DMS 273 (cell line): ENCODE results near the gene FRAS1.
"Not testable (repeated sequence)": the region's sequence is repeated elsewhere in the genome, so short reads cannot be mapped to it uniquely, and the experiment has no call there.

Source experiments
- DNase-seq: peaks from one replicate; lab custom pipeline; 2025; ENCODE audit not compliant: unreplicated experiment; lab: John Stamatoyannopoulos, UW

The FRAS1 gene

GRCh38 chr4:78162342-78162741, 105.2 kb downstream of the FRAS1 start:
- DNase-seq = no peak

GRCh38 chr4:78162821-78163220, 105.7 kb downstream of the FRAS1 start:
- no peak for DNase-seq

DNA sequence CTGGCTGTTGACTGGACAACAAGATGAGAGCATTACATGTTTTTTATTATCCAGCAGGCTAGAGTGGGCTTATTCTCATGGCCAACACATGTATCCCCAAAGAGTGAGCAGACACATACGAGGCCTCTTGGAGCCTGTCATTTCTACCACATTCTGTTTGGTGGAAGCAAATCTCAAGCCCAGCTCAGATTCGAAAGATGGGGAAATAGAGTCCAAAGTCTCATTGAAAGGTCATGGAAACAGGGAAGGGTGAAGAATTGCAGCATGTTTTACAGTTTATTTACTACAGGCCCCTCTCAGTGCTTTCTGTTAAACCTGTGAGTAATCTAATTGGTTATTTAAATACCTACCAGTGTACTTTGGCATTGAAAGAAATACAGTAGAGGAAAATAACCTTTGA, 108.6 kb downstream of the FRAS1 start:
- no peak for DNase-seq

- DNase-seq = no peak
Observed at GRCh38 chr4:78166622-78167021, 109.5 kb downstream of the FRAS1 start.

DNA sequence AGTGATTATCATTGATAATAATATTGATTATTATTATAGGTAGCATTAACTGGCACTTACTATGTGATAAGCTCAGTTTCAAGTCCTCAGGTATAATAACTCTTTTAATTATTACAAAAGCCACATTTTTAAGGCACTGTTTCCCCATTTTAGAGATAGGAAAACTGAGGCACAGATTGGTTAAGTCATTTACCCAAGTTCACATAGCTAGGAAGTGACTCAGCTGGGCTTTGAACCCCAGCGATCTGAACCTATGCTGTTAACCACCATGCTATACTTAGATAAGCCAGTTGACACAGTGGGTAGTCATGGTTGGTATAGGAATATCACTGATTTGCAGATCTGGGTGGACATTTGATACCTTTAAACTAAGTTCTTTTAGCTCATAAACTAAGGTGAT, 110.4 kb downstream of the FRAS1 start:
- no peak for DNase-seq

DNA sequence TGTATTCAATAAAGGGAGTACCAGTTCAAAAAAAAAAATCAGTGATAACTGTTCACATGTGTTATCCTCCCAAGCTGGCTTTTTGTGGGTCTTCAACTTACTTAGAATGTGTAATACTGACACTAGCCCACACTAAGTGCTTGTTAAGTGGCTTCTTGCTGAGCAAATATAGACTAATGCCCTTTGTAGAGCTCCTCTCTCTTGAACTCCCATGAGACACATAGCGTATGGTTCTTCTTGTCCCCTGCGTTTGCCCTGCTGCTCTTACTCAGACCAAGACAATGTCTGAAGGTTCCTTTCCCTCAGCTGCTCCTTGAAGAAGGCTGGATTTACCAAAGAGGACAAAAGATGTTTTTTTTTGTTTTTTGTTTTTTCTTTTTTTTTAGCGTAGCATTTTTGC, 110.9 kb downstream of the FRAS1 start:
- no peak for DNase-seq

- no peak for DNase-seq
Observed at GRCh38 chr4:78169728-78170127, 112.6 kb downstream of the FRAS1 start.

- peak; percentile 13 for DNase-seq
Observed at GRCh38 chr4:78171482-78171881, 114.4 kb downstream of the FRAS1 start.

- no peak for DNase-seq
Observed at GRCh38 chr4:78174891-78175290, 117.8 kb downstream of the FRAS1 start.

DNA sequence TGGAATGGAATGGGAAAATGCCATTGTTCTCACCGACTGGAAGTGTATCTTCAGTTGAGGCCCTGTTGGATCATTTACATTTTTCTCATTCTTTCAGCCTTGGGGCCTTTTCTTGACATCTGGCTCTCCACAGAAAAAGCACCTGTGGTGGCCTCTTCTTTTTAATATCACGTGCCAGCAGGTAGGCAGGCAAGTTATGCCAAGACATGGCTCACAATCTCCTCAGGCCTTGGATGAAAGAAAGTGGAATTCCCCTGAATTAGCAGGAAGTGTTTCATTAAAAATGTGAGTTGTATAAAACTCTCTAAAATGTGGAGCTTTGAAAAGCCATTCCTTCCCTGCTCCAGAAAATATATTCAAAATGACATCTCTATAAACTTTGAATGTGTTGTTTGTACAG, 122.1 kb downstream of the FRAS1 start:
- no peak for DNase-seq

- DNase-seq = not testable (repeated sequence)
Observed at GRCh38 chr4:78181681-78182234, 124.6 kb downstream of the FRAS1 start.

GRCh38 chr4:78184584-78184983, 127.5 kb downstream of the FRAS1 start:
- no peak for DNase-seq

DNA sequence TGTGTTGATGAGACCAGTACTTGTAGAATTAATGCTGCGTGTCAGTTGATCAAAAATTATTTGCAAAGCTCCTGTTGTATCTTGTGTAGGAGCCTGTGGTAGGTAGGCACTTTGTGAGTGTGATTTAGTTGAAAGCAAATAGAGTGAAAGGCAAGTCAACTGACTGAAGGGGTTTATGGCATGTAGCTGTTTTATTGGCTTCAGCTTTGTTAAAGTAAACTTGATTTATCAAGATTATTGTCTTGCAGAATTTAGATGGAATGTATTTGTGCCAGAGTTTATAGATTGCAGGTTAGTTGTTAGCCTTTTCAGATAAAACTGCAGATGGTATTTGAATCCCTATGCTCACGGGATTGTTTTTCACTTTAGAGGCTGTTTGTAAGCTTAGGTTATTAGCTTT, 128.0 kb downstream of the FRAS1 start:
- DNase-seq = no peak

DNA sequence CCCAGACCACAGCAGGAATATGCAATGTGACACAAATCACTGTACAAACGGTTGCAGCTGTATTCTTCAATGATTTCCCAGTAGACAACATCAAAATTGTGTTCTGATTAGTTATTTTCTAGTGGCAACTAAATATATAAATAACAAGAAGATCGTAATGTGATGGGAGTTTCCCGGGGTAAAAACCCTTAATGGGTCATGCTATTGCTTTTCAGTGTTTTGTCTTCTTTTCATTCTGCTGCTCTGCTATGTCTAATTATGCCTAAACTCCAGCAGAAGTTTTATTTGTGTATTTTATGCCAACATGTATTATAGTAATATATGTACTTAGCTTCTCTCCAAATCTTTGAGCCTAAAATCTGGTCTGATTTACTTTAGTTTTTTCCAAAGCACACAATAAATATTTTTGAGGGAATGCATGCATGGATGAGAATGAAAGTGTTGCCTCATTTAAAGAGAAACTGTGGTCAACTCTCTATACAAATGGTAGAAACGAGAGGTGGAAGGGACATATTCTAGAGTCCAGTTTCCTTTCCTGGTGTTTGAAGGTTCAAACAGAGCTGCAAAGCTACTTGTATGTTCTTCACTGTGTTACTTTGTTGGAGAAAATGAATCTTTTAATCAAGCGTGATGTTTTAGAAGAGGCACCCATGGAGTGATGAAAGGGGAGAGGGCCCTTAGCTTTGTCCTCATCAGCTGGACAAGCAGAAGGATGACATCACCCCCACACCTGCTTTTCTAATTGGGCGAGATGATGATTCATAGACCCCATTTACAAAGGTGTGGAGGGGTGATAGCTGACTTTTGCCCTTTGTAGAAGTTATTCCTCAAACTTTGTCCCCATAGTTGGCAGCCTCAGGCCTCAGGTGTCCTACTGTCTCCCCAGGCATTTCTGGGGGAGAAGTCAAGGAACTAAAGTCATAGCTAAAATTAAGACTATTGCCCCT, 129.7 kb downstream of the FRAS1 start:
- DNase-seq = no peak

- DNase-seq = no peak
Observed at GRCh38 chr4:78190068-78190467, 132.9 kb downstream of the FRAS1 start.

DNA sequence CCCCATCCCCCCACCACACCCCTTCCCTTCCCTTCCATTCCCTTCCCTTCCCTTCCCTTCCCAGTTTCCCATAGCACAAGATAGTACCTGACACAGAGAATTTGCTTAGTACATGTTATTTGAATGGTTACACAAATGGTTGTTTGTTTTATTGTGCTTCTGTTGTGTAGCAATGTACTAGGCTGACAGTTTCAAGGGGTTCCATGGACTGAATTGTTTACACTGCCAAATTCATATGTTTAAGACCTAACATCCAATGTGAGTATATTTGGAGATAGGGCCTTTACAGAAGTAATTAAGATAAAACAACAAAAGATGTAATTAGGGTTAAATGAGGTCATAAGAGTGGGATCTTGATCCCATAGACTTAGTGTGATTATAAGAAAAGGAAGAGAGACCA, 133.5 kb downstream of the FRAS1 start:
- no peak for DNase-seq

DNA sequence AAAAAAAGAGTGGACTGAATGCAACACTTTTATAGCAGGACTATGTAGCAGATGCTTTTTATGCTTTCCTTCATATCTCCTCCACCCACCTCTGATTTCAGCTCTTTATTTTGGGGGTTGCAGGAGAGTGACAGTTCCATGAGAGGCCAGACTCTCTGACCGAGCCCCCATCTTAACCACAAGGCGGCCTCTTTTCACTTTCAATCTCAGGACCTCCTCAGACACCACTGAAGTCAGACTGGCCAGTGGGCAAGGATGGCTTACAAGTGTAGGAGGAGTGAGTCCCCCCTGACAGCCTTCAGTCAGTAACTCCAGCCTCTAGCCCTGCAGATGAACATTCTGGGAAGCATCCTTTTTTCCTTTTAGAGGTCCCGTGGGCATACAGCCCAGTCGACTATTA, 140.8 kb downstream of the FRAS1 start:
- no peak for DNase-seq

- no peak for DNase-seq
Observed at GRCh38 chr4:78199984-78200383, 142.9 kb downstream of the FRAS1 start.

DNA sequence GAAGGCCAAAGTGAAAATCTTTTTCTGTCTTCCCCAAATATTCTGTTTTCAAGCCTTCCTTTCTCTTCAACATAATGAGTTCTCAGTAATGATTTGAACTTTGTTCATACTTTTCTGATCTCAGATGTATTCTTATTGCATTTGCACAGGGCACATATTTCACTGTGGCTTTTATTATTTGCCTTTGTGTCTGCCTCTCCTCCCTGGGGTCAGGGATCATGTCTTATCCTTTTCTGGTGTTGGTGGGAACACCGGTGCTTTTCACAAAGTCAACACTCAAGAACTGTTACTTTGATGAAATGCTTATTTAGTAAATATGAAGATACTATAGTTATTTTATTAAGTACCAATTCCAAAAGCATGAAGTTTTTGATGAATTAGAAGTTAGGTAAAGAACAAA, 143.8 kb downstream of the FRAS1 start:
- no peak for DNase-seq

DNA sequence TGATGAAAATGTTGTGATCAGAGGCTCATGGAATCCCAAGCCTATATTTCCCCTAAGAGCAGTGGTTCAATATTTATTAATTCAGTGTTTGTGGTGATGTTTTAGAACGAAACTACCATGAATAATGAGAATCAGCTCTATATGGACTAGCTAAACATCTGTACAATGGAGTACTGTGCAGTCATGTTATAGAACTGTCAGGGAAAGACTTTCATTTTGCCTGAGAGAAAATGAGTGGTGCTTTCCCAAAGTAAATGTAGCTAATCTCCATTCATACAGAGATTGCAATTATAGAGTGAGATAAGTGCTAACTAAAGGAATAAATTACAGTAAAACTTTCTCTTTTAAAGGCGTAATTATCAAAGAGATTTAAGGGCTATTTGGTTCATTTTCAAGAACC, 147.1 kb downstream of the FRAS1 start:
- no peak for DNase-seq

DNA sequence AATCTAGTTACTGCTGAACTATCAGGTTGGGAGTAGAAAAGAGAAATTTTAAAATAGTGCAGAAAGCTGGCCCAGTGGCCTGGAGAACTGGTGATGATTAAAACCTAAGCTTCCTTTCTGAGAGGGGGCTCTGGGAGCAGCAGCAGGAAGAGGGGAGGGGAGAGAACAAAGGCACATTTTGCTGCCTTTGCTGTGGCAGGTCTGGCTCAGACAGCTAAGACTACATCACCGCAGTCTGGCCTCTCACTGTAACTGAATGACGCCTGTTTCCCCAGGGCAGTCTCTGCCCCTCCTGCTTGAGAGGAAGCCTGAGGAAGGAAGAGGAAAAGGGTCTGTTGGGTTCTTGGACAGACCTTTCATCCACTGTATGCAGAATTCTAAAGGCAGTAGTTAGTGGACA, 148.5 kb downstream of the FRAS1 start:
- no peak for DNase-seq

DNA sequence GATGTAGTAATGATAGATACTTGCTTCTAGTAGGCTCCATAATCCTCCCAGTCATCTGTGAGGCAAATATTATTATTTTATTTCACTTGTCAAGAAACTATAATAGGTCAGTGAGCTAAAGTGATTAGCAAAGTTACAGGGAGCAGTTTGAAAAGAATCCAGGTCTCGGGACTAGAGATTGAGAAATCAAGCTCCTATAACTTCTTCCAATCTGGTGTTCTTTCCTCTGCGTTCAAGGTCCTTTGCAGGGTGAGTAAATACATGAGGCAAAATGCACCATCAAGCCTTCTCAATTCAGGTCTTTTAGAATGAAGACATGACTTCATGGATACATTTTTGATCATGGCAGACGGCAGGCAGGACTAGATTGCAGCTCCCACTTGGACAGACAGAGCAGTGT, 150.4 kb downstream of the FRAS1 start:
- no peak for DNase-seq

DNA sequence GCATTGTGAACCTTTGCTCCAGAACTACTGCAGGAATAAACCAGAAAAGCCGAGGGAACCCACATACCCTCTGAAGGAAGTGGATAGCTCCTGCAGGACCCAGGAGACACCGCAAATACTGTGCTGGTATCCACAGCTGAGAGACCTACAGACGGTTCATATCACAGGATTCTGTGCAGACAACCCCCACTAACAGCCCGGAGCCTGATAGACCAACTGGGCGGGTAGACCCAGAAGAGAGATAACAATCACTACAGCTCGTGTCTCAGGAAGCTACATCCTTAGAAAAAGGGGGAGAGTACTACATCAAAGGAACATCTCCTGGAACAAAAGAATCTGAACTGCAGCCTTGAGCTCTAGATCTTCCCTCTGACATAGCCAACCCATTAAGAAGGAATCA, 150.8 kb downstream of the FRAS1 start:
- no peak for DNase-seq
